ENCODE measurements around the gene CDKAL1.

Gene CDKAL1

DNA sequence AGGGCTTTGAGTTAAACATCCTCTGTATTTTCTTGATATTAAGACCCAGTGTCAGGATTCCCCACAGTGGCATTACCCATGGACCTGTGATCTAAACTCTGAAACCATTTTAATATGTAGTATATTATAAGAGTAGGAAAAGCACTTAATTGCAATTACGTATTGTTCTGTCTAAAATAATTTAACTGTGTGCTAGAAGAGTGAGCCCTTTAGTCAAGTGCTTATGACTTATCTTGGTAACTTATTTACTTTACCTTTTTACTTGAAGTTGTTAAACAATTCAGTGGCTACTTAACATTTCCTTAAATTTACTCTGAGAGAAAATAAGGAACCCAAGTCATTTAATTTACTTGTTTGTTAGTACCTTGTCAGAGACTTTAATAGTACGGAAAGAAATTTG is 173.6 kb downstream of the CDKAL1 start:
- Histone ChIP-seq H3K4me1 (ENCODE audit: control insufficient read depth, insufficient read depth, low read length) (peaks cover 40% of the 10 kb centered on the region), H3K9me3 (ENCODE audit: control insufficient read depth, insufficient read depth, low read length) (no peaks in the 10 kb centered on the region), H3K9ac (ENCODE audit: low read depth, low read length) (no peak overlapping the region), H3K27me3 (ENCODE audit: control insufficient read depth, insufficient read depth, low read length) (no peaks in the 10 kb centered on the region), H3K4me3 (ENCODE audit: low read depth, low read length) (no peak overlapping the region), H3K36me3 (ENCODE audit: control insufficient read depth, insufficient read depth, low read length) (no peaks in the 10 kb centered on the region), H3K27ac (ENCODE audit: low read depth, low read length) (no peak overlapping the region)

GRCh38 chr6:20708367-20709124 is 174.3 kb downstream of the CDKAL1 start:
- peaks cover 37% of the 10 kb centered on the region for H3K4me1 ChIP-seq (ENCODE audit: control insufficient read depth, insufficient read depth, low read length)
- H3K36me3 ChIP-seq (ENCODE audit: control insufficient read depth, insufficient read depth, low read length): no peaks in the 10 kb centered on the region
- H3K27ac ChIP-seq (ENCODE audit: low read depth, low read length): no peak overlapping the region

DNA sequence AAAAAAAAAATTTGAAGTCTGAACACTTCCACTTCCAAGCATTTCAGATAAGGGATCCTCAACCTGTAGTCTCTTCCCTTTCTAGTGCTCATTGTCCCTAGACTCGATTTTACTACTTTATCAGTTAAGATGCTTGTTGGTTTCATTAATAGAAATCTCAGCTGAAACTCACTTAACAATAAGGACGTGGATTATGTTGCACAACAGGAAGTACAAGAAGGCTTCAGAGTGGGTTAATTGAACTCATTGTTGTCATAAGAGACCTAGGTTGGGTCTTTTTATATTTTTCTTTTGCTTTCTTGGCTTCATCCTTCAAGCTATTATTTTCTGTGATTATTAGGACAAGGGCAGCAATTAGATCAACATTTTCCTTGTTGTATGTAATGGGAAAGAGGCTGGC is 175.2 kb downstream of the CDKAL1 start:
- no peak overlapping the region for H3K4me3 ChIP-seq (ENCODE audit: low read depth, low read length)
- H3K9ac ChIP-seq (ENCODE audit: low read depth, low read length): no peak overlapping the region
- H3K4me1 ChIP-seq (ENCODE audit: control insufficient read depth, insufficient read depth, low read length): peaks cover 29% of the 10 kb centered on the region
- H3K27ac ChIP-seq (ENCODE audit: low read depth, low read length): no peak overlapping the region
- no peaks in the 10 kb centered on the region for H3K9me3 ChIP-seq (ENCODE audit: control insufficient read depth, insufficient read depth, low read length)
- no peaks in the 10 kb centered on the region for H3K36me3 ChIP-seq (ENCODE audit: control insufficient read depth, insufficient read depth, low read length)
- H3K27me3 ChIP-seq (ENCODE audit: control insufficient read depth, insufficient read depth, low read length): no peaks in the 10 kb centered on the region

More at GRCh38 chr6:20708367-20709124, 174.3 kb downstream of the CDKAL1 start:
- H3K4me3 ChIP-seq (ENCODE audit: low read depth, low read length): no peak overlapping the region
- H3K9me3 ChIP-seq (ENCODE audit: control insufficient read depth, insufficient read depth, low read length): no peaks in the 10 kb centered on the region
- H3K27me3 ChIP-seq (ENCODE audit: control insufficient read depth, insufficient read depth, low read length): no peaks in the 10 kb centered on the region
- no peak overlapping the region for H3K9ac ChIP-seq (ENCODE audit: low read depth, low read length)

- Histone ChIP-seq H3K36me3 (ENCODE audit: control insufficient read depth, insufficient read depth, low read length) (no peaks in the 10 kb centered on the region), H3K4me3 (ENCODE audit: low read depth, low read length) (no peak overlapping the region), H3K27ac (ENCODE audit: low read depth, low read length) (no peak overlapping the region), H3K9ac (ENCODE audit: low read depth, low read length) (no peak overlapping the region), H3K9me3 (ENCODE audit: control insufficient read depth, insufficient read depth, low read length) (no peaks in the 10 kb centered on the region), H3K4me1 (ENCODE audit: control insufficient read depth, insufficient read depth, low read length) (peaks cover 28% of the 10 kb centered on the region), H3K27me3 (ENCODE audit: control insufficient read depth, insufficient read depth, low read length) (no peaks in the 10 kb centered on the region)
Measured at GRCh38 chr6:20710341-20710740, 176.1 kb downstream of the CDKAL1 start.

GRCh38 chr6:20711518-20711917 is 177.3 kb downstream of the CDKAL1 start:
- Histone ChIP-seq H3K9me3 (ENCODE audit: control insufficient read depth, insufficient read depth, low read length) (no peaks in the 10 kb centered on the region), H3K9ac (ENCODE audit: low read depth, low read length) (no peak overlapping the region), H3K4me1 (ENCODE audit: control insufficient read depth, insufficient read depth, low read length) (peaks cover 20% of the 10 kb centered on the region; the same call in 1 of the 2 replicates), H3K4me3 (ENCODE audit: low read depth, low read length) (no peak overlapping the region), H3K27ac (ENCODE audit: low read depth, low read length) (peak overlapping the region; percentile 9), H3K36me3 (ENCODE audit: control insufficient read depth, insufficient read depth, low read length) (no peaks in the 10 kb centered on the region), H3K27me3 (ENCODE audit: control insufficient read depth, insufficient read depth, low read length) (no peaks in the 10 kb centered on the region)

DNA sequence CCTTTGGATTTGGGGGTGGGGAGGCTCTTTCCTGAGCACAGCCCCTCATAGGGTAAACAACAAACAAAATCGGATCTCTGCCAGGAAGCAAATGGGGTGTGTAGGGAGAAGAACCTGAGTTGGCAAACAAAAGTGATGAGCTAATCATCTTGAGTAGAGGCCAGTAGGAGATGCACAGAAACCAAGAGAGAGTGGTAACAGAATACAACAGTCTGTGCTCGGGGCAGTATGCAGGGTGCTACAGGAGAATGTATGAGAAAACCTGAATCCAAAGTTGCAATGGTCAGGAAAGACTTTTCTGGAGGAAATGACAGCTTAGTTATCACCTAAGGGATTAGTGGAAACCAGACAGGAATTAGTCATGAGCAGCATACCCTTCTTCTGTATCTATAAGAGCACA is 177.8 kb downstream of the CDKAL1 start:
- peaks cover 19% of the 10 kb centered on the region; the same call in 1 of the 2 replicates for H3K4me1 ChIP-seq (ENCODE audit: control insufficient read depth, insufficient read depth, low read length)
- peak overlapping the region; percentile 9 for H3K27ac ChIP-seq (ENCODE audit: low read depth, low read length)
- no peak overlapping the region for H3K4me3 ChIP-seq (ENCODE audit: low read depth, low read length)
- H3K36me3 ChIP-seq (ENCODE audit: control insufficient read depth, insufficient read depth, low read length): no peaks in the 10 kb centered on the region
- H3K9ac ChIP-seq (ENCODE audit: low read depth, low read length): no peak overlapping the region
- H3K9me3 ChIP-seq (ENCODE audit: control insufficient read depth, insufficient read depth, low read length): no peaks in the 10 kb centered on the region
- H3K27me3 ChIP-seq (ENCODE audit: control insufficient read depth, insufficient read depth, low read length): no peaks in the 10 kb centered on the region

- Histone ChIP-seq H3K27ac (ENCODE audit: low read depth, low read length) (no peak overlapping the region), H3K9me3 (ENCODE audit: control insufficient read depth, insufficient read depth, low read length) (no peaks in the 10 kb centered on the region), H3K4me3 (ENCODE audit: low read depth, low read length) (no peak overlapping the region), H3K27me3 (ENCODE audit: control insufficient read depth, insufficient read depth, low read length) (no peaks in the 10 kb centered on the region), H3K9ac (ENCODE audit: low read depth, low read length) (no peak overlapping the region), H3K4me1 (ENCODE audit: control insufficient read depth, insufficient read depth, low read length) (peaks cover 6% of the 10 kb centered on the region; the same call in 1 of the 2 replicates), H3K36me3 (ENCODE audit: control insufficient read depth, insufficient read depth, low read length) (no peaks in the 10 kb centered on the region)
Measured at GRCh38 chr6:20715135-20715806, 181.0 kb downstream of the CDKAL1 start.

DNA sequence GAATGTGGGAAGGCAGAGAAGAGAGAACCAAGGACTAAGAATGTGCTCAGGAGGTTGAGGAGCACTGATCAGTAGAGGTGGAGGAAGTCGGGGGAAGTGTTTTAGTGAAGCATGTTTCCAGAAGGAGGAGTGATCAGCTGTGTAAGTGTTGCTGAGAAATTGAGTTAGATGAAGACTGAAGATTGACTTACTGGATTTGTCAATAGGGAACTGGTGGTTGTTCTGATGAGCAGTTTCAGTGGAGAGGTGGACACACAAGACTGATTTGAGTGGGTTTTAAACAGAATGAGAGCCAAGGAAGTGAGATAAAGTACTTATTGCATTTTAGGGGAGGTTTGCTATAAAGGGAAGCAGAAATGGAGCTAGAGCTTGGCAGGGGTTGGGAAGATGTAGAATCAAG is 182.6 kb downstream of the CDKAL1 start:
- Histone ChIP-seq H3K4me3 (ENCODE audit: low read depth, low read length) (no peak overlapping the region), H3K27me3 (ENCODE audit: control insufficient read depth, insufficient read depth, low read length) (no peaks in the 10 kb centered on the region), H3K9me3 (ENCODE audit: control insufficient read depth, insufficient read depth, low read length) (no peaks in the 10 kb centered on the region), H3K36me3 (ENCODE audit: control insufficient read depth, insufficient read depth, low read length) (no peaks in the 10 kb centered on the region), H3K4me1 (ENCODE audit: control insufficient read depth, insufficient read depth, low read length) (peaks cover 2% of the 10 kb centered on the region; the same call in 1 of the 2 replicates), H3K27ac (ENCODE audit: low read depth, low read length) (no peak overlapping the region), H3K9ac (ENCODE audit: low read depth, low read length) (no peak overlapping the region)

DNA sequence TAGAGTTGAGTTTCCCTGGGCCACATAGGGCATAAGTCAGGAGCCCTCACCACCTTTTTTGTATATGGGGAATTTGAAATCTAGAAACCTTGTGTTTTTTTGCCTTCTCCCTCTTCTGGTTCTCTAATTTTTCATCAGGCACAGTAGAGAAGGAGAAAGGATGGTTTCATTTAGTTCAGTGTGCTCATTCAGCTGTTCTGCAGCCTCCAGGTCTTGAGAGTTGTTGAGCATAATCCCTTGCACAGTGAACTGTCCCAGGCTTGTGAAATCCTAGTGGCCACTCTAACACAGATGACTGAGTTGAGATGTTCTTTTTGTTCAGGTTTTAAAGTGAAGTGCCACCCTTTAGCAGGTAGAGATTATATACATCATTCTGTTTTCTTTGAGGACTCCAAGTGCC is 183.5 kb downstream of the CDKAL1 start:
- H3K27me3 ChIP-seq (ENCODE audit: control insufficient read depth, insufficient read depth, low read length): no peaks in the 10 kb centered on the region
- no peaks in the 10 kb centered on the region for H3K36me3 ChIP-seq (ENCODE audit: control insufficient read depth, insufficient read depth, low read length)
- H3K27ac ChIP-seq (ENCODE audit: low read depth, low read length): no peak overlapping the region
- H3K4me3 ChIP-seq (ENCODE audit: low read depth, low read length): no peak overlapping the region
- peaks cover 3% of the 10 kb centered on the region; the same call in 1 of the 2 replicates for H3K9me3 ChIP-seq (ENCODE audit: control insufficient read depth, insufficient read depth, low read length)
- no peak overlapping the region for H3K9ac ChIP-seq (ENCODE audit: low read depth, low read length)
- no peaks in the 10 kb centered on the region for H3K4me1 ChIP-seq (ENCODE audit: control insufficient read depth, insufficient read depth, low read length)

DNA sequence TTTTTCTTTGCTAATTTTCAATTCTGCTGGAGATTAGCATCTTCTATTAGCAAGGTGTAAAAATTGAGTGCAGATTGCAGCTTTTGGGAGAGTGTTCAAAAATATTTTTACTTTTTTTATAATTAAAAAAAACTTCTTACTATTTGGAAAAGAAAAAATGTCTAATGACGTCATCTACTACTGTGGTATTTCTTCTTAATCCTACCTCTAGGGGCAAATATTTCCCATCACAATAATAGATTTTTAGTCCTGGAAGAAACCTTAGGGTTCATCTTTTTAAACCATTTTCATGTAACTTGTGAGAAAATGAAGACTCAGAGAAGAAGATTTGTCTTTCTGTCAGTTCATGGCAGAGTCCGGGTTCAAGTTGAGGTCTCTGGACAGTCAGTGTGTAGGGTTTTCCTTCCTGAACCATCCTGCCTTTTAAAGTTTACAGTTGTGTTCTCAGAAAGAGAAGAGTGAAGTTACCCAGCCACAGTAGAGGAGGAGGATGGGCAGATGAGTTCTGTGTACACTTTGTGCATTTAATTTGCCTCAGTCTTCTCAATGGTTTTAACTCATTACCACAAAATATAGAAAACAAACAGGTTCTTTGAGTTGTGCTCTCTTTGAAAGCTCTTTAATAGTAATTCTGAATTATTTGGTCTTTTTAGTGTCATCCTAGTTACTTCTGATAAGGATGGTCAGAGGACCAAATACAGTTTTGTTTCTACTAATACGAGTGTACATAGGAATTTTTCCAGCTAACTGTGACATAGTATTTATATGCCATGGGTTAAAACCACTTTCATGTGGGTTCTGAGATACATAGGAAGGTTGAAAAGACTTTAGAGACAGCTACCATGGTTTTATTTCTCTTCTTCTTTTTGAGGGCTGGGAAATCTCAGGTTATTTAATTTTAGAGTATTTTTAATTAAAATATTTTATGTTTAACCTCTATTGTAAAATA is 184.7 kb downstream of the CDKAL1 start:
- no peak overlapping the region for H3K4me3 ChIP-seq (ENCODE audit: low read depth, low read length)
- H3K27ac ChIP-seq (ENCODE audit: low read depth, low read length): no peak overlapping the region
- H3K4me1 ChIP-seq (ENCODE audit: control insufficient read depth, insufficient read depth, low read length): no peaks in the 10 kb centered on the region
- H3K27me3 ChIP-seq (ENCODE audit: control insufficient read depth, insufficient read depth, low read length): no peaks in the 10 kb centered on the region
- H3K9ac ChIP-seq (ENCODE audit: low read depth, low read length): no peak overlapping the region
- peaks cover 3% of the 10 kb centered on the region; the same call in 1 of the 2 replicates for H3K9me3 ChIP-seq (ENCODE audit: control insufficient read depth, insufficient read depth, low read length)
- no peaks in the 10 kb centered on the region for H3K36me3 ChIP-seq (ENCODE audit: control insufficient read depth, insufficient read depth, low read length)

Data from HUES48 (cell line).